ENCODE results near the gene MEX3D.

The MEX3D gene

GRCh38 chr19:1580382-1580781 lies 12.3 kb upstream of the MEX3D start:
- POLR2A ChIA-PET = no interaction called here
- TF ChIP-seq CTCF (IDR thresholded peaks at IDR 0.05; ENCODE audit: control extremely low read depth, extremely low read depth, low read depth, missing control alignments) = no peak
- no peak for DNase-seq (ENCODE audit: extremely low spot score)
- CTCF ChIA-PET = interaction anchor here (1.2 kb wide), 1 partner anchor 17 kb away, joined by 3 read pairs; no protein-coding TSS in a partner anchor

GRCh38 chr19:1579222-1579621 lies 11.1 kb upstream of the MEX3D start:
- no peak for DNase-seq (ENCODE audit: extremely low spot score)
- no peak for TF ChIP-seq CTCF (IDR thresholded peaks at IDR 0.05; ENCODE audit: control extremely low read depth, extremely low read depth, low read depth, missing control alignments)
- CTCF ChIA-PET = interaction anchor here (1.7 kb wide), 1 partner anchor 33 kb away, joined by 6 read pairs; no protein-coding TSS in a partner anchor
- POLR2A ChIA-PET = interaction anchor here (0.7 kb wide), 1 partner anchor 214 kb away, joined by 7 read pairs; no protein-coding TSS in a partner anchor

- POLR2A ChIA-PET = no interaction called here
- no peak for DNase-seq (ENCODE audit: extremely low spot score)
- CTCF ChIA-PET = interaction anchor here (0.8 to 1.7 kb wide), 4 partner anchors 10 to 248 kb away, joined by 3 to 6 read pairs (median 3); no protein-coding TSS in a partner anchor
- no peak for TF ChIP-seq CTCF (IDR thresholded peaks at IDR 0.05; ENCODE audit: control extremely low read depth, extremely low read depth, low read depth, missing control alignments)
Measured at GRCh38 chr19:1577929-1578618, 9.9 kb upstream of the MEX3D start.

GRCh38 chr19:1577090-1577928 lies 9.2 kb upstream of the MEX3D start:
- CTCF ChIA-PET = interaction anchor here (0.5 to 1.0 kb wide), 5 partner anchors 11 to 249 kb away, joined by 3 read pairs; no protein-coding TSS in a partner anchor

GRCh38 chr19:1576242-1577089 lies 8.3 kb upstream of the MEX3D start:
- no peak for TF ChIP-seq CTCF (IDR thresholded peaks at IDR 0.05; ENCODE audit: control extremely low read depth, extremely low read depth, low read depth, missing control alignments)
- no peak for DNase-seq (ENCODE audit: extremely low spot score)
- POLR2A ChIA-PET = no interaction called here
- CTCF ChIA-PET = interaction anchor here (0.5 kb wide), 1 partner anchor 38 kb away, joined by 3 read pairs; no protein-coding TSS in a partner anchor

More at GRCh38 chr19:1577090-1577928, 9.2 kb upstream of the MEX3D start:
- no peak for DNase-seq (ENCODE audit: extremely low spot score)
- POLR2A ChIA-PET = no interaction called here
- no peak for TF ChIP-seq CTCF (IDR thresholded peaks at IDR 0.05; ENCODE audit: control extremely low read depth, extremely low read depth, low read depth, missing control alignments)

Measured in GM10248 (cell line).